Activated CD8-positive, alpha-beta T cell treated with anti-CD3 and anti-CD28 coated beads, Interleukin-2, amount 10 ng/mL, durations not matched to agents 7 days and 5 days (primary cell): Measurements from ENCODE around the gene BEND3. TPM values are rescaled to one million over a fixed set of nuclear protein-coding genes. Genes with fewer than 3 reads are reported as not detected.
"Not testable (repeated sequence)": the region's sequence is repeated elsewhere in the genome, so short reads cannot be mapped to it uniquely, and the experiment has no call there.

ENCODE experiments used
- ATAC-seq: fragments of 150-1000 bp; cut with Tn5 transposase; one replicate; pipeline ENCODE4 v1.10.0; 2021; ENCODE audit warnings: moderate library complexity
- CTCF ChIA-PET: fragments of 350-600 bp; sonication (Branson Sonifier 250); formaldehyde crosslinking; loops from one replicate; lab custom pipeline; 2021; ENCODE audit warnings: antibody characterized with exemption; lab: Charles Lee
- POLR2A ChIA-PET: fragments of 350-600 bp; sonication (Branson Sonifier 250); formaldehyde crosslinking; loops from one replicate; lab custom pipeline; 2021; ENCODE audit warnings: antibody characterized with exemption; lab: Charles Lee
- DNase-seq: peaks from one replicate; pipeline ENCODE4 v3.0.0-alpha.2; 2020
- H3K27ac Mint-ChIP-seq: one replicate; pipeline ENCODE4 v1.8.0; 2021; ENCODE audit warnings: mild to moderate bottlenecking, mixed read lengths
- H3K27me3 Mint-ChIP-seq: one replicate; pipeline ENCODE4 v1.8.0; 2021; ENCODE audit warnings: low read depth, mixed read lengths
- H3K36me3 Mint-ChIP-seq: one replicate; pipeline ENCODE4 v1.8.0; 2021; ENCODE audit warnings: low read depth, mixed read lengths
- H3K4me1 Mint-ChIP-seq: one replicate; pipeline ENCODE4 v1.8.0; 2021; ENCODE audit warnings: low read depth, mixed read lengths
- H3K4me3 Mint-ChIP-seq: one replicate; pipeline ENCODE4 v1.8.0; 2021; ENCODE audit warnings: mild to moderate bottlenecking, mixed read lengths
- H3K9me3 Mint-ChIP-seq: one replicate; pipeline ENCODE4 v1.8.0; 2022; ENCODE audit warnings: mixed read lengths; ENCODE audit not compliant: insufficient read depth
- total RNA-seq, 2 experiments: library from RNA; stranded (reverse); gene quantifications; one replicate each; pipeline ENCODE4 v1.2.3, GENCODE V29; 2021

Gene BEND3
- total RNA-seq = 1 to 10 TPM; 3.6 to 3.8 TPM

GRCh38 chr6:107114926-107115694, at the start of gene BEND3:
TSS of gene BEND3 (minus strand) at chr6:107115515. CDS start at chr6:107099285, 16,230 bp downstream.
- ChIA-PET POLR2A (interaction anchor here (0.6 to 0.7 kb wide), 2 partner anchors 9 to 543 kb away, joined by 3 to 5 read pairs; no protein-coding TSS in a partner anchor), CTCF (interaction anchor here (0.9 to 1.4 kb wide), 4 partner anchors 9 to 118 kb away, joined by 3 to 7 read pairs (median 4); partner anchors contain the start of gene MTRES1)
- Mint-ChIP-seq H3K4me3 (peak within 1 kb of the TSS; percentile 74), H3K27ac (peak within 1 kb of the TSS; percentile 25), H3K4me1 (peaks cover 22% of the 10 kb centered on the region), H3K27me3 (peaks cover 13% of the 10 kb centered on the region), H3K9me3 (no peaks in the 10 kb centered on the region), H3K36me3 (no peaks in the 10 kb centered on the region)
- ATAC-seq (peak; percentile 34), DNase-seq (peak; percentile 53)

- H3K4me3 Mint-ChIP-seq, CTCF ChIA-PET, POLR2A ChIA-PET: not testable (repeated sequence)
These were observed 49.0 kb upstream of the BEND3 start for GRCh38 chr6:107164299-107164698.

GRCh38 chr6:107161521-107161920, 46.2 kb upstream of the BEND3 start:
- ATAC-seq (no peak), DNase-seq (no peak)
- Mint-ChIP-seq H3K9me3 (no peaks in the 10 kb centered on the region), H3K27me3 (no peaks in the 10 kb centered on the region), H3K36me3 (no peaks in the 10 kb centered on the region), H3K4me3 (no peak overlapping the region), H3K4me1 (no peaks in the 10 kb centered on the region), H3K27ac (no peak overlapping the region)
- CTCF ChIA-PET = no interaction called here
- POLR2A ChIA-PET = interaction anchor here (0.6 kb wide), 1 partner anchor 98 kb away, joined by 3 read pairs; no protein-coding TSS in a partner anchor

More at GRCh38 chr6:107164299-107164698, 49.0 kb upstream of the BEND3 start:
- H3K4me1 Mint-ChIP-seq, H3K36me3 Mint-ChIP-seq, H3K27ac Mint-ChIP-seq, DNase-seq, H3K9me3 Mint-ChIP-seq, H3K27me3 Mint-ChIP-seq, ATAC-seq: not testable (repeated sequence)

GRCh38 chr6:107156617-107157016, 41.3 kb upstream of the BEND3 start:
- Mint-ChIP-seq H3K4me3 (no peak overlapping the region), H3K27me3 (no peaks in the 10 kb centered on the region), H3K27ac (no peak overlapping the region), H3K36me3 (no peaks in the 10 kb centered on the region), H3K4me1 (no peaks in the 10 kb centered on the region), H3K9me3 (no peaks in the 10 kb centered on the region)
- ChIA-PET CTCF (no interaction called here), POLR2A (no interaction called here)
- ATAC-seq (no peak), DNase-seq (no peak)

GRCh38 chr6:107154801-107155160, 39.5 kb upstream of the BEND3 start:
- ATAC-seq (no peak), DNase-seq (no peak)
- no peak overlapping the region for H3K4me3 Mint-ChIP-seq
- H3K36me3 Mint-ChIP-seq = no peaks in the 10 kb centered on the region
- H3K27me3 Mint-ChIP-seq = no peaks in the 10 kb centered on the region
- H3K9me3 Mint-ChIP-seq = no peaks in the 10 kb centered on the region
- ChIA-PET POLR2A (no interaction called here), CTCF (no interaction called here)
- H3K4me1 Mint-ChIP-seq = no peaks in the 10 kb centered on the region
- no peak overlapping the region for H3K27ac Mint-ChIP-seq

GRCh38 chr6:107154131-107154800, 39.0 kb upstream of the BEND3 start:
- CTCF ChIA-PET = interaction anchor here (0.9 kb wide), 1 partner anchor 16 kb away, joined by 3 read pairs; no protein-coding TSS in a partner anchor
- POLR2A ChIA-PET = no interaction called here
- Mint-ChIP-seq H3K4me1 (no peaks in the 10 kb centered on the region), H3K27ac (no peak overlapping the region), H3K36me3 (no peaks in the 10 kb centered on the region), H3K9me3 (no peaks in the 10 kb centered on the region), H3K4me3 (no peak overlapping the region), H3K27me3 (no peaks in the 10 kb centered on the region)
- ATAC-seq (no peak), DNase-seq (no peak)

- ChIA-PET POLR2A (no interaction called here), CTCF (no interaction called here)
- H3K9me3 Mint-ChIP-seq = no peaks in the 10 kb centered on the region
- no peaks in the 10 kb centered on the region for H3K4me1 Mint-ChIP-seq
- H3K27ac Mint-ChIP-seq = no peak overlapping the region
- no peak for ATAC-seq
- H3K36me3 Mint-ChIP-seq = no peaks in the 10 kb centered on the region
- H3K4me3 Mint-ChIP-seq = no peak overlapping the region
- DNase-seq = no peak
- no peaks in the 10 kb centered on the region for H3K27me3 Mint-ChIP-seq
These were observed 37.5 kb upstream of the BEND3 start for GRCh38 chr6:107152638-107153430.

GRCh38 chr6:107144666-107145065, 29.4 kb upstream of the BEND3 start:
- Mint-ChIP-seq H3K27ac (no peak overlapping the region), H3K36me3 (no peaks in the 10 kb centered on the region), H3K9me3 (no peaks in the 10 kb centered on the region), H3K4me1 (no peaks in the 10 kb centered on the region), H3K4me3 (no peak overlapping the region), H3K27me3 (no peaks in the 10 kb centered on the region)
- ATAC-seq (no peak), DNase-seq (no peak)
- POLR2A ChIA-PET = no interaction called here
- CTCF ChIA-PET = no interaction called here

GRCh38 chr6:107144014-107144413, 28.7 kb upstream of the BEND3 start:
- no peak overlapping the region for H3K27ac Mint-ChIP-seq
- DNase-seq (no peak), ATAC-seq (no peak)
- H3K27me3 Mint-ChIP-seq = no peaks in the 10 kb centered on the region
- ChIA-PET CTCF (no interaction called here), POLR2A (no interaction called here)
- no peaks in the 10 kb centered on the region for H3K4me1 Mint-ChIP-seq
- H3K36me3 Mint-ChIP-seq = no peaks in the 10 kb centered on the region
- no peak overlapping the region for H3K4me3 Mint-ChIP-seq
- H3K9me3 Mint-ChIP-seq = no peaks in the 10 kb centered on the region

- Mint-ChIP-seq H3K9me3 (no peaks in the 10 kb centered on the region), H3K4me1 (no peaks in the 10 kb centered on the region), H3K27ac (no peak overlapping the region), H3K4me3 (no peak overlapping the region), H3K27me3 (peaks cover 2% of the 10 kb centered on the region), H3K36me3 (no peaks in the 10 kb centered on the region)
- ATAC-seq = no peak
- DNase-seq = no peak
- ChIA-PET POLR2A (no interaction called here), CTCF (interaction anchor here (0.9 kb wide), 1 partner anchor 40 kb away, joined by 3 read pairs; no protein-coding TSS in a partner anchor)
These were observed 25.3 kb upstream of the BEND3 start for GRCh38 chr6:107140581-107140980.

- H3K4me1 Mint-ChIP-seq, H3K9me3 Mint-ChIP-seq, POLR2A ChIA-PET, CTCF ChIA-PET, ATAC-seq, H3K4me3 Mint-ChIP-seq, H3K27me3 Mint-ChIP-seq, H3K27ac Mint-ChIP-seq, H3K36me3 Mint-ChIP-seq, DNase-seq: not testable (repeated sequence)
These were observed 21.0 kb upstream of the BEND3 start for GRCh38 chr6:107136324-107136723.
